K562 (cell line): ENCODE results near the gene USP13. TPM values are rescaled to one million over a fixed set of nuclear protein-coding genes. Genes with fewer than 3 reads are reported as not detected.
A peak's percentile ranks its signal among the peaks of the same experiment; 100 is the strongest.

ENCODE experiments used
- ATAC-seq: fragments of 200-7000 bp; cut with Tn5 transposase; 3 replicates; pipeline ENCODE4 v1.9.1; 2020; ENCODE audit warnings: moderate library complexity
- BruUV-seq: library from RNA; stranded (reverse); fragments of 400-500 nt; replicated peaks from 2 replicates; lab custom pipeline; 2021; lab: Mats Ljungman, UMichigan
- CTCF ChIA-PET: fragments of 300-600 bp; formaldehyde crosslinking; extraction: SDS; loops from one replicate; lab custom pipeline; 2021; ENCODE audit warnings: low intra/inter-chr PET ratio; lab: Yijun Ruan, JAX
- POLR2A ChIA-PET: fragments of 300-600, 350-650 bp; sonication (Branson Sonifier 250); formaldehyde crosslinking; extraction: SDS; loops from one replicate; lab custom pipeline; 2021; ENCODE audit warnings: antibody characterized with exemption, inconsistent platforms; lab: Yijun Ruan, JAX
- DNase-seq, 4 experiments: peaks; one replicate each; pipeline versions ENCODE4 v3.0.0 to v3.0.0-alpha.2; 2011 to 2018; ENCODE audit warnings: low spot score in 3 of 4, mixed read lengths in 3 of 4; ENCODE audit errors: extremely low read depth in 1 of 4
- FAIRE-seq: peaks from 2 replicates; lab custom pipeline; 2011; peaks lifted over from hg19 to GRCh38; lab: Jason Lieb, UNC
- H2AFZ ChIP-seq: 2 replicates; pipeline ENCODE4 v1.6.0; 2011; ENCODE audit warnings: low read depth, low read length, control low read depth, inconsistent platforms
- H3K27ac ChIP-seq: fragments of 200-600 bp; 3 replicates; pipeline ENCODE4 v1.8.0; 2011; ENCODE audit warnings: low read depth, mild to moderate bottlenecking, control low read depth, inconsistent platforms, low read length, moderate library complexity, mixed read lengths; ENCODE audit errors: extremely low read depth
- H3K27me3 ChIP-seq, 2 experiments: fragments of 300-600 bp in 1 of 2; 2 replicates in 1 of 2; 3 replicates in 1 of 2; pipeline versions ENCODE4 v1.6.0 to v1.8.0; 2011; ENCODE audit warnings: inconsistent platforms in 2 of 2, low read length in 2 of 2, mild to moderate bottlenecking in 1 of 2, mixed read lengths in 1 of 2, moderate library complexity in 1 of 2; ENCODE audit not compliant: control insufficient read depth in 2 of 2, insufficient read depth in 2 of 2
- H3K36me3 ChIP-seq: fragments of 300-600 bp; 3 replicates; pipeline ENCODE4 v1.8.0; 2011; ENCODE audit warnings: mild to moderate bottlenecking, low read length, inconsistent platforms; ENCODE audit not compliant: control insufficient read depth, insufficient read depth
- H3K4me1 ChIP-seq, 2 experiments: fragments of 200-600 bp in 1 of 2; replicated peaks in 1 of 2; 2 replicates in 1 of 2; 3 replicates in 1 of 2; pipeline versions ENCODE4 v1.5.1 to v1.8.0; 2011; ENCODE audit warnings: inconsistent platforms in 2 of 2, low read length in 2 of 2, mild to moderate bottlenecking in 1 of 2, mixed read lengths in 1 of 2, moderate library complexity in 1 of 2; ENCODE audit not compliant: control insufficient read depth in 2 of 2, insufficient read depth in 2 of 2
- H3K4me2 ChIP-seq: 2 replicates; pipeline ENCODE4 v1.6.1; 2011; ENCODE audit warnings: low read length, control low read depth, inconsistent platforms, mixed read lengths; ENCODE audit not compliant: insufficient read depth
- H3K4me3 ChIP-seq: fragments of 200-600 bp; sonication (generic), shearing (Covaris generic); 2 replicates; pipeline ENCODE4 v1.5.1; 2016; ENCODE audit warnings: control low read depth, inconsistent platforms
- H3K79me2 ChIP-seq: fragments of 200-600 bp; 3 replicates; pipeline ENCODE4 v1.8.0; 2011; ENCODE audit warnings: low read length, inconsistent platforms; ENCODE audit not compliant: control insufficient read depth, insufficient read depth
- H3K9ac ChIP-seq, 2 experiments: 2 replicates each; pipeline versions ENCODE4 v1.6.0 to v1.6.1; 2011; ENCODE audit warnings: low read depth in 2 of 2, low read length in 2 of 2, control low read depth in 1 of 2, inconsistent platforms in 1 of 2, mild to moderate bottlenecking in 1 of 2, mixed read lengths in 1 of 2; ENCODE audit not compliant: insufficient read depth in 1 of 2
- H3K9me1 ChIP-seq: one replicate; pipeline ENCODE4 v1.6.0; 2011; ENCODE audit warnings: inconsistent platforms, mild to moderate bottlenecking, low read length, moderate library complexity; ENCODE audit not compliant: control insufficient read depth, insufficient read depth
- H3K9me3 ChIP-seq: replicated peaks from 2 replicates; pipeline ENCODE4 v1.5.1; 2011; ENCODE audit warnings: low read depth, low read length, inconsistent platforms; ENCODE audit not compliant: control insufficient read depth, insufficient read depth
- H4K20me1 ChIP-seq: replicated peaks from 2 replicates; pipeline ENCODE4 v1.6.1; 2011; ENCODE audit warnings: low read length, inconsistent platforms, mixed read lengths; ENCODE audit not compliant: control insufficient read depth, insufficient read depth
- BDP1 ChIP-seq: IDR thresholded peaks from 3 replicates; pipeline ENCODE4 v1.6.1; 2011; ENCODE audit not compliant: insufficient read length, insufficient read depth
- DNMT1 ChIP-seq: fragments of 450-650 bp; IDR thresholded peaks from 2 replicates; pipeline ENCODE4 v1.6.1; 2016; ENCODE audit warnings: antibody characterized with exemption, mild to moderate bottlenecking
- ILF3 ChIP-seq: fragments of 450-650 bp; IDR thresholded peaks from 2 replicates; pipeline ENCODE4 v1.6.1; 2018; ENCODE audit warnings: antibody characterized with exemption, mild to moderate bottlenecking, moderate library complexity, borderline replicate concordance
- NR2C1 ChIP-seq, 2 experiments: fragments of 450-650 bp; IDR thresholded peaks; 2 replicates each; pipeline ENCODE4 v1.6.1; 2017; ENCODE audit warnings: mild to moderate bottlenecking in 2 of 2, antibody characterized with exemption in 1 of 2, inconsistent platforms in 1 of 2, missing compliant biosample characterization in 1 of 2, missing genetic modification characterization in 1 of 2
- POU5F1 ChIP-seq: fragments of 150-350 bp; IDR thresholded peaks from 2 replicates; pipeline ENCODE4 v1.6.1; 2014; ENCODE audit warnings: borderline replicate concordance, low read length, low read depth, mild to moderate bottlenecking; ENCODE audit not compliant: partially characterized antibody
- RUNX1 ChIP-seq: sonication (generic); IDR thresholded peaks from 2 replicates; pipeline ENCODE4 v1.6.1; 2016; ENCODE audit warnings: antibody characterized with exemption, low read depth
- SMAD2 ChIP-seq: fragments of 150-350 bp; IDR thresholded peaks from 2 replicates; pipeline ENCODE4 v1.6.1; 2014; ENCODE audit warnings: low read depth, mild to moderate bottlenecking, low read length
- USF1 ChIP-seq: sonication (generic); formaldehyde crosslinking; IDR thresholded peaks from 2 replicates; pipeline ENCODE4 v1.9.0; 2022; ENCODE audit warnings: mild to moderate bottlenecking, missing genetic modification reagents
- WHSC1 ChIP-seq: IDR thresholded peaks from one replicate; pipeline ENCODE4 v1.6.1; 2012; ENCODE audit warnings: low read length, control low read depth, inconsistent platforms
- ZNF707 ChIP-seq: fragments of 250-450 bp; sonication (Bioruptor Pico); conservative IDR thresholded peaks from 2 replicates; pipeline ENCODE4 v1.8.0; 2022; ENCODE audit warnings: inconsistent platforms, mild to moderate bottlenecking, moderate library complexity
- WGBS: fragments of 100-300 bp; shearing (Covaris generic); methylation state at CpG from one replicate; pipeline ENCODE4 v1.1.6; 2016; ENCODE audit warnings: low coverage, mixed read lengths; ENCODE audit not compliant: insufficient coverage; ENCODE audit errors: missing lambda C conversion rate; 5-methylcytosine and 5-hydroxymethylcytosine counted together
- in situ Hi-C: fragments of 300-500 bp; cut with MboI; formaldehyde crosslinking; loops from 4 replicates; pipeline ENCODE4 v1.15.0; 2018; ENCODE audit warnings: inconsistent platforms, mixed read lengths
- intact Hi-C: fragments of 100-400 bp; cut with micrococcal nuclease; formaldehyde crosslinking; loops from 2 replicates; pipeline ENCODE4 v1.14.2; 2022
- polyA plus RNA-seq, 8 experiments: library from polyadenylated mRNA; depleted of rRNA in 4 of 8; stranded (reverse) in 5 of 8; unstranded in 3 of 8; fragments of >200 nt; fragmentation: Nextera tagmentation in 2 of 8; fragmentation: Illumina TruSeq in 1 of 8; extraction: Ambion mirVana in 2 of 8; extraction: Trizol in 1 of 8; gene quantifications; 2 replicates each; pipeline versions ENCODE4 v1.2.1 to v1.2.3, GENCODE V29; 2011 to 2014; ENCODE audit warnings: inconsistent platforms in 1 of 8, missing spikeins in 1 of 8
- total RNA-seq, 7 experiments: library from RNA; depleted of rRNA in 6 of 7; stranded (reverse); fragments of >200 nt in 6 of 7; fragmentation: Illumina TruSeq in 2 of 7; extraction: Trizol in 2 of 7; gene quantifications; 2 replicates each; pipeline versions ENCODE4 v1.2.1 to v1.2.3, GENCODE V29; 2011 to 2021; ENCODE audit warnings: low replicate concordance in 1 of 7
- TF ChIP-seq, protein P1 (sequence below): sonication (generic); formaldehyde crosslinking; IDR thresholded peaks from 2 replicates; pipeline ENCODE4 v1.8.0; 2022; ENCODE audit warnings: missing genetic modification reagents, mild to moderate bottlenecking, moderate library complexity, borderline replicate concordance
- TF ChIP-seq, protein P2 (sequence below): sonication (generic); formaldehyde crosslinking; IDR thresholded peaks from 2 replicates; pipeline ENCODE4 v1.8.1; 2023; ENCODE audit warnings: mild to moderate bottlenecking, missing genetic modification reagents

USP13 gene
- total and polyA plus RNA-seq, 9 of the 15 experiments (the other 6 are each of a cell fraction or from before 2014, with no cell fraction given): 0.11 to 2.3 (median 0.51) TPM

GRCh38 chr3:179653096-179653797 lies 407 bp downstream of the USP13 start:
- CTCF ChIA-PET: no interaction called here
- POLR2A ChIA-PET: interaction anchor here (0.5 to 1.5 kb wide), 4 partner anchors 9 to 144 kb away, joined by 3 to 4 read pairs (median 4); no protein-coding TSS in a partner anchor
- TF ChIP-seq SMAD2: no peak
- no peak for TF ChIP-seq DNMT1
- TF ChIP-seq BDP1: no peak
- TF ChIP-seq, protein P1, sequence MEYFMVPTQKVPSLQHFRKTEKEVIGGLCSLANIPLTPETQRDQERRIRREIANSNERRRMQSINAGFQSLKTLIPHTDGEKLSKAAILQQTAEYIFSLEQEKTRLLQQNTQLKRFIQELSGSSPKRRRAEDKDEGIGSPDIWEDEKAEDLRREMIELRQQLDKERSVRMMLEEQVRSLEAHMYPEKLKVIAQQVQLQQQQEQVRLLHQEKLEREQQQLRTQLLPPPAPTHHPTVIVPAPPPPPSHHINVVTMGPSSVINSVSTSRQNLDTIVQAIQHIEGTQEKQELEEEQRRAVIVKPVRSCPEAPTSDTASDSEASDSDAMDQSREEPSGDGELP (CRISPR knock-in tag): 0 out of 2 replicates have a peak, but pooled peaks have one; percentile 24
- TF ChIP-seq ZNF707 (CRISPR knock-in tag): no peak
- TF ChIP-seq WHSC1: no peak
- TF ChIP-seq POU5F1: no peak
- TF ChIP-seq RUNX1: no peak
- peak; percentile 47 for TF ChIP-seq USF1 (CRISPR knock-in tag)
- TF ChIP-seq, protein P2, sequence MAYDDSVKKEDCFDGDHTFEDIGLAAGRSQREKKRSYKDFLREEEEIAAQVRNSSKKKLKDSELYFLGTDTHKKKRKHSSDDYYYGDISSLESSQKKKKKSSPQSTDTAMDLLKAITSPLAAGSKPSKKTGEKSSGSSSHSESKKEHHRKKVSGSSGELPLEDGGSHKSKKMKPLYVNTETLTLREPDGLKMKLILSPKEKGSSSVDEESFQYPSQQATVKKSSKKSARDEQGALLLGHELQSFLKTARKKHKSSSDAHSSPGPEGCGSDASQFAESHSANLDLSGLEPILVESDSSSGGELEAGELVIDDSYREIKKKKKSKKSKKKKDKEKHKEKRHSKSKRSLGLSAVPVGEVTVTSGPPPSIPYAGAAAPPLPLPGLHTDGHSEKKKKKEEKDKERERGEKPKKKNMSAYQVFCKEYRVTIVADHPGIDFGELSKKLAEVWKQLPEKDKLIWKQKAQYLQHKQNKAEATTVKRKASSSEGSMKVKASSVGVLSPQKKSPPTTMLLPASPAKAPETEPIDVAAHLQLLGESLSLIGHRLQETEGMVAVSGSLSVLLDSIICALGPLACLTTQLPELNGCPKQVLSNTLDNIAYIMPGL (CRISPR knock-in tag): no peak
- no peak for TF ChIP-seq NR2C1 (IDR thresholded peaks at IDR 0.05)
- TF ChIP-seq NR2C1 (tag; IDR thresholded peaks at IDR 0.05): no peak
- no peak for TF ChIP-seq ILF3

More at GRCh38 chr3:179653096-179653797, 407 bp downstream of the USP13 start:
- Histone ChIP-seq H3K36me3 (no peaks in the 10 kb centered on the region), H3K9ac (peak overlapping the region in 1 of 2 experiments; percentile 90; a peak in 2 of 4 replicates), H3K9me1 (no peaks in the 10 kb centered on the region), H2AFZ (peak overlapping the region; percentile 82), H3K4me2 (peak overlapping the region; percentile 81), H3K79me2 (no peaks in the 10 kb centered on the region), H4K20me1 (0 out of 2 replicates have a peak, but pooled peaks cover 2% of the 10 kb centered on the region), H3K9me3 (no peaks in the 10 kb centered on the region), H3K27me3 (peaks cover 6 to 10% of the 10 kb centered on the region in 2 experiments; a peak in 3 of 5 replicates), H3K4me3 (peak overlapping the region; percentile 55), H3K4me1 (peaks cover 0 to 18% of the 10 kb centered on the region in 2 experiments; a peak in 3 of 5 replicates), H3K27ac (no peak overlapping the region)
- in situ Hi-C loops (no loop called here), intact Hi-C loops (loop anchor here (5.0 to 10.0 kb wide), 2 partner anchors 152 to 949 kb away; partner anchors contain the start of gene TTC14)
- ATAC-seq (peak; percentile 86), FAIRE-seq (no peak), DNase-seq (peak; percentile 31 to 64 (median 44))
- 2% methylated on average over 34 of the region's 77 CpGs for WGBS
- BruUV-seq: no TSS peak
